ENCODE results near the gene SKOR1. TPM values are rescaled to one million over a fixed set of nuclear protein-coding genes. Genes with fewer than 3 reads are reported as not detected.

The SKOR1 gene
- polyA plus RNA-seq, 1 of the 3 experiments (the other 2 are of a cell fraction) = 0.26 TPM

DNA sequence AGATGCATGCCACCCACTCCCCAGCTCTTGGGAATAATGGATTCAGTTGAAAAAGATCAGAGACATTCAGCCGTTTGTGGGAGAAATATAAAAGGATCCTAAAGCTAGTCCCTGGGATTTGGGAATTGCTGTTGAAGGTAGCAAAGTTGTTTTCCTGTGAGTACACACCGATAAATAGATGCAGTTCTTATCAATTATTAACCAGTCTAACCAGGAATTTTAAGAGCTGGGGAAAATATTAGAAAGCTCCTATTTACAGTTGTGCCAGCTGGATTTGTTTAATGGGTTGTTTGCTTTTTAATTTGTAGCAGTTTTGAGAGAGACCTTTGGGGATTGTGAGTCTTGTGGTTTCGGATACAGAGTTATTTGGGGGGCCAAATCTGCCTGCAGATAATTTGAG, 44.2 kb upstream of the SKOR1 start:
- Histone ChIP-seq H3F3A (replicated peaks; ENCODE audit: insufficient read depth) (no peaks in the 10 kb centered on the region), H3K9me3 (no peaks in the 10 kb centered on the region), H4K20me1 (ENCODE audit: insufficient read depth) (no peaks in the 10 kb centered on the region), H2AFZ (ENCODE audit: low read depth) (no peak overlapping the region), H3K4me3 (ENCODE audit: low read depth in 2 of 2, low read length in 1 of 2) (no peak overlapping the region), H3K4me1 (ENCODE audit: control insufficient read depth in 1 of 2, insufficient read depth in 2 of 2, low read depth in 1 of 2, low read length in 1 of 2) (peaks cover 2 to 11% of the 10 kb centered on the region in 2 experiments), H3K79me2 (ENCODE audit: insufficient read depth) (no peaks in the 10 kb centered on the region), H3K9me2 (no peaks in the 10 kb centered on the region), H3K4me2 (no peak overlapping the region), H3K27ac (ENCODE audit: low read depth in 2 of 2, low read length in 1 of 2) (no peak overlapping the region), H3K9ac (no peak overlapping the region), H3K27me3 (ENCODE audit: insufficient read depth) (no peaks in the 10 kb centered on the region), H3K36me3 (replicated peaks in 1 of 2; ENCODE audit: control insufficient read depth in 1 of 2, insufficient read depth in 2 of 2, low read length in 1 of 2) (peaks cover 0 to 6% of the 10 kb centered on the region in 2 experiments)
- ChIA-PET POLR2A (no interaction called here), CTCF (no interaction called here)
- TF ChIP-seq RAD21 (IDR thresholded peaks at IDR 0.05; ENCODE audit: low read length) (no peak), EP300 (IDR thresholded peaks at IDR 0.05; ENCODE audit: borderline replicate concordance in 1 of 2, low read depth in 1 of 2, low read length in 1 of 2) (no peak), POLR2AphosphoS5 (IDR thresholded peaks at IDR 0.05; ENCODE audit: low read depth, low read length) (no peak), MXI1 (IDR thresholded peaks at IDR 0.05; ENCODE audit: low read depth, low read length) (no peak), SMC3 (IDR thresholded peaks at IDR 0.05; ENCODE audit: low read depth, low read length) (no peak)
- TF ChIP-seq, protein P1, sequence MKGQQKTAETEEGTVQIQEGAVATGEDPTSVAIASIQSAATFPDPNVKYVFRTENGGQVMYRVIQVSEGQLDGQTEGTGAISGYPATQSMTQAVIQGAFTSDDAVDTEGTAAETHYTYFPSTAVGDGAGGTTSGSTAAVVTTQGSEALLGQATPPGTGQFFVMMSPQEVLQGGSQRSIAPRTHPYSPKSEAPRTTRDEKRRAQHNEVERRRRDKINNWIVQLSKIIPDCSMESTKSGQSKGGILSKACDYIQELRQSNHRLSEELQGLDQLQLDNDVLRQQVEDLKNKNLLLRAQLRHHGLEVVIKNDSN (IDR thresholded peaks at IDR 0.05; ENCODE audit: borderline replicate concordance, low read depth) = no peak
- WGBS (ENCODE audit: low lambda C conversion rate) = 90% methylated on average over 3 of the region's 3 CpGs
- DNase-seq = no peak

DNA sequence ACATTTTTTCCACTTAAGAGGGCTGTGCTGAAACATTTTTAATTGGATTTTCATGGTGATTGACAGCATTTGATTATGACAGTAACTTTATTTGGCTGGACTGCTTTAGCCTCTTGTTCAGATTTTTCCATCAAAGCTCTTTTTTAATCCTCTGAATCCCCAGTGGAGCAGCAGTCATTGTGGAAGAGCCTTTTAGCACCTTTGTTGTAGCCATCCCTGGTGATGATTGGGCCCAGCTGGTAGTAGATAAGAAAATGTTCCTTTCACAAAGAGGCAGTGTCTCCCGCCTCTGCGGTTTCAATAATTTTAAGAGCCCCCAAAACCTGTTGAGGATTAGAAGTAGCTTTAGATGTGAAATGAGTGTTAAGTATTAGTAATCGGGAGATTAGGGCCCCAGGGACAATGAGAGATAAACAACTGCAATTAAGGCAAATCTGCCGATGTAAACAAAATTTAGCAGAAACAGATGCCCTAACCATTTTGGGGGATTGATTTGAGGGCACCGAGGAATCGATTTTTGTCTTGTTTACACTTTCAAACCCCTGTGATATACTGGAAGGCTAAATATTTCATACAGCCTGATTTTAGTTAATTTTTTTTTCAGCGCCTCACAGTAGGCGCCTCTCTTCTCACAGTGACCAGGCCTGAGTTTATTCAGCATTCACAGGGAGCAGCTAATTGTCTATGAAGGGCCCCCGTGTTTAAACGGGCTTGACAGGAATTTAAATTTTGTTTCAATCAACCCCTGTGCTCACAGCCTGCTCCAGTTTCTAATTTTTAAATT, 43.2 kb upstream of the SKOR1 start:
- Histone ChIP-seq H3K9me2 (no peaks in the 10 kb centered on the region), H2AFZ (ENCODE audit: low read depth) (no peak overlapping the region), H3K9me3 (no peaks in the 10 kb centered on the region), H3F3A (replicated peaks; ENCODE audit: insufficient read depth) (no peaks in the 10 kb centered on the region), H3K36me3 (replicated peaks in 1 of 2; ENCODE audit: control insufficient read depth in 1 of 2, insufficient read depth in 2 of 2, low read length in 1 of 2) (peaks cover 0 to 6% of the 10 kb centered on the region in 2 experiments), H3K9ac (no peak overlapping the region), H4K20me1 (ENCODE audit: insufficient read depth) (no peaks in the 10 kb centered on the region), H3K4me3 (ENCODE audit: low read depth in 2 of 2, low read length in 1 of 2) (no peak overlapping the region), H3K79me2 (ENCODE audit: insufficient read depth) (no peaks in the 10 kb centered on the region), H3K4me1 (ENCODE audit: control insufficient read depth in 1 of 2, insufficient read depth in 2 of 2, low read depth in 1 of 2, low read length in 1 of 2) (peaks cover under 1 to 2% of the 10 kb centered on the region in 2 experiments; a peak in 3 of 4 replicates), H3K27me3 (ENCODE audit: insufficient read depth) (no peaks in the 10 kb centered on the region), H3K27ac (ENCODE audit: low read depth in 2 of 2, low read length in 1 of 2) (no peak overlapping the region), H3K4me2 (no peak overlapping the region)
- TF ChIP-seq FOSL2 (IDR thresholded peaks at IDR 0.05; ENCODE audit: borderline replicate concordance, low read depth) (no peak), FOXJ3 (CRISPR knock-in tag; IDR thresholded peaks at IDR 0.05) (no peak)
- ChIA-PET POLR2A (no interaction called here), CTCF (interaction anchor here (0.6 kb wide), 1 partner anchor 13 kb away, joined by 3 read pairs; no protein-coding TSS in a partner anchor)
- DNase-seq = no peak
- WGBS (ENCODE audit: low lambda C conversion rate) = 80% methylated on average over 10 of the region's 10 CpGs

DNA sequence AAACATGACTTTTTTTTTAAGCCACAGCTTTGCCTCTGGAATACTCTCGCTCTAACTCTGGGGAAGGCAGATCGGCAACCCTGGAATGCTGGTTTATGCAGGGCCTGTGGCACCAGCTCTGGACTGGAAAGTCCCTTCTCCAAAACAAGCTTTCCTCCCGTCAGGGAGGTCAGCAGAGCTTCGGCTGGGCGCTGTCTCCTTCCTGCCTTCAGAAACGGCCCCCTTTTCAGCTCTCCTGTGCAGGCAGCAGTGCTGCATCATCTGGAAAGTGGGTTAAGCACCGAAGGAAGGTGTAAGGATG, 42.7 kb upstream of the SKOR1 start:
- no peak overlapping the region for H3K4me2 ChIP-seq
- 92% methylated on average over 7 of the region's 7 CpGs for WGBS (ENCODE audit: low lambda C conversion rate)
- peaks cover 0 to 6% of the 10 kb centered on the region in 2 experiments for H3K36me3 ChIP-seq (replicated peaks in 1 of 2; ENCODE audit: control insufficient read depth in 1 of 2, insufficient read depth in 2 of 2, low read length in 1 of 2)
- H3K9me3 ChIP-seq = no peaks in the 10 kb centered on the region
- no peaks in the 10 kb centered on the region for H3K79me2 ChIP-seq (ENCODE audit: insufficient read depth)
- no peaks in the 10 kb centered on the region for H4K20me1 ChIP-seq (ENCODE audit: insufficient read depth)
- H3F3A ChIP-seq (replicated peaks; ENCODE audit: insufficient read depth) = no peaks in the 10 kb centered on the region
- no peak overlapping the region for H2AFZ ChIP-seq (ENCODE audit: low read depth)
- H3K4me3 ChIP-seq (ENCODE audit: low read depth in 2 of 2, low read length in 1 of 2) = no peak overlapping the region
- peaks cover 0 to 2% of the 10 kb centered on the region in 2 experiments; a peak in 2 of 4 replicates for H3K4me1 ChIP-seq (ENCODE audit: control insufficient read depth in 1 of 2, insufficient read depth in 2 of 2, low read depth in 1 of 2, low read length in 1 of 2)
- CTCF ChIA-PET = interaction anchor here (0.6 kb wide), 1 partner anchor 13 kb away, joined by 3 read pairs; no protein-coding TSS in a partner anchor
- H3K27ac ChIP-seq (ENCODE audit: low read depth in 2 of 2, low read length in 1 of 2) = no peak overlapping the region
- H3K9ac ChIP-seq = no peak overlapping the region
- no peaks in the 10 kb centered on the region for H3K9me2 ChIP-seq
- POLR2A ChIA-PET = no interaction called here
- no peak for DNase-seq
- H3K27me3 ChIP-seq (ENCODE audit: insufficient read depth) = no peaks in the 10 kb centered on the region
- TF ChIP-seq NRF1 (IDR thresholded peaks at IDR 0.05; ENCODE audit: low read depth, low read length) (no peak), SIN3A (IDR thresholded peaks at IDR 0.05; ENCODE audit: borderline replicate concordance, low read depth, low read length) (no peak), JUND (IDR thresholded peaks at IDR 0.05) (no peak), GABPA (IDR thresholded peaks at IDR 0.05; ENCODE audit: low read depth) (no peak), RAD21 (IDR thresholded peaks at IDR 0.05; ENCODE audit: low read length) (no peak), TEAD4 (IDR thresholded peaks at IDR 0.05; ENCODE audit: borderline replicate concordance, insufficient read depth) (no peak), EZH2phosphoT487 (IDR thresholded peaks at IDR 0.05; ENCODE audit: borderline replicate concordance, low read depth) (no peak), FOXJ3 (CRISPR knock-in tag; IDR thresholded peaks at IDR 0.05) (no peak)
- TF ChIP-seq, protein P2, sequence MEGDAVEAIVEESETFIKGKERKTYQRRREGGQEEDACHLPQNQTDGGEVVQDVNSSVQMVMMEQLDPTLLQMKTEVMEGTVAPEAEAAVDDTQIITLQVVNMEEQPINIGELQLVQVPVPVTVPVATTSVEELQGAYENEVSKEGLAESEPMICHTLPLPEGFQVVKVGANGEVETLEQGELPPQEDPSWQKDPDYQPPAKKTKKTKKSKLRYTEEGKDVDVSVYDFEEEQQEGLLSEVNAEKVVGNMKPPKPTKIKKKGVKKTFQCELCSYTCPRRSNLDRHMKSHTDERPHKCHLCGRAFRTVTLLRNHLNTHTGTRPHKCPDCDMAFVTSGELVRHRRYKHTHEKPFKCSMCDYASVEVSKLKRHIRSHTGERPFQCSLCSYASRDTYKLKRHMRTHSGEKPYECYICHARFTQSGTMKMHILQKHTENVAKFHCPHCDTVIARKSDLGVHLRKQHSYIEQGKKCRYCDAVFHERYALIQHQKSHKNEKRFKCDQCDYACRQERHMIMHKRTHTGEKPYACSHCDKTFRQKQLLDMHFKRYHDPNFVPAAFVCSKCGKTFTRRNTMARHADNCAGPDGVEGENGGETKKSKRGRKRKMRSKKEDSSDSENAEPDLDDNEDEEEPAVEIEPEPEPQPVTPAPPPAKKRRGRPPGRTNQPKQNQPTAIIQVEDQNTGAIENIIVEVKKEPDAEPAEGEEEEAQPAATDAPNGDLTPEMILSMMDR (IDR thresholded peaks at IDR 0.05) = no peak
- TF ChIP-seq, protein P3, sequence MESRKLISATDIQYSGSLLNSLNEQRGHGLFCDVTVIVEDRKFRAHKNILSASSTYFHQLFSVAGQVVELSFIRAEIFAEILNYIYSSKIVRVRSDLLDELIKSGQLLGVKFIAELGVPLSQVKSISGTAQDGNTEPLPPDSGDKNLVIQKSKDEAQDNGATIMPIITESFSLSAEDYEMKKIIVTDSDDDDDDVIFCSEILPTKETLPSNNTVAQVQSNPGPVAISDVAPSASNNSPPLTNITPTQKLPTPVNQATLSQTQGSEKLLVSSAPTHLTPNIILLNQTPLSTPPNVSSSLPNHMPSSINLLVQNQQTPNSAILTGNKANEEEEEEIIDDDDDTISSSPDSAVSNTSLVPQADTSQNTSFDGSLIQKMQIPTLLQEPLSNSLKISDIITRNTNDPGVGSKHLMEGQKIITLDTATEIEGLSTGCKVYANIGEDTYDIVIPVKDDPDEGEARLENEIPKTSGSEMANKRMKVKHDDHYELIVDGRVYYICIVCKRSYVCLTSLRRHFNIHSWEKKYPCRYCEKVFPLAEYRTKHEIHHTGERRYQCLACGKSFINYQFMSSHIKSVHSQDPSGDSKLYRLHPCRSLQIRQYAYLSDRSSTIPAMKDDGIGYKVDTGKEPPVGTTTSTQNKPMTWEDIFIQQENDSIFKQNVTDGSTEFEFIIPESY (IDR thresholded peaks at IDR 0.05; ENCODE audit: borderline replicate concordance, low read depth) = no peak
- TF ChIP-seq, protein P1 (IDR thresholded peaks at IDR 0.05; ENCODE audit: borderline replicate concordance, low read depth) = no peak
